Neural cell (in vitro differentiated cells): ENCODE measurements around the gene CNOT4.

Experiments used
- EZH2 ChIP-seq: fragments of 200-600, 300-800 bp; shearing (Covaris generic), sonication (generic); IDR thresholded peaks from 2 replicates; pipeline ENCODE4 v1.6.1; 2014; ENCODE audit warnings: antibody characterized with exemption, low read length, borderline replicate concordance, mild to moderate bottlenecking; ENCODE audit not compliant: insufficient read depth, poor library complexity, severe bottlenecking
- POLR2AphosphoS5 ChIP-seq: IDR thresholded peaks from 2 replicates; pipeline ENCODE4 v1.6.1; 2012
- RAD21 ChIP-seq: fragments of 450-650 bp; conservative IDR thresholded peaks from 2 replicates; pipeline ENCODE4 v1.6.1; 2014; ENCODE audit warnings: antibody characterized with exemption, mild to moderate bottlenecking, moderate library complexity
- TAF1 ChIP-seq: IDR thresholded peaks from 2 replicates; pipeline ENCODE4 v1.6.1; 2012; ENCODE audit warnings: low read depth
- TF ChIP-seq, protein P1 (sequence below): IDR thresholded peaks from 2 replicates; pipeline ENCODE4 v1.6.1; 2012; ENCODE audit warnings: borderline replicate concordance
- TF ChIP-seq, protein P2 (sequence below): fragments of 450-650 bp; IDR thresholded peaks from 2 replicates; pipeline ENCODE4 v1.5.1; 2014; ENCODE audit warnings: antibody characterized with exemption, mild to moderate bottlenecking, moderate library complexity; ENCODE audit not compliant: poor library complexity, severe bottlenecking

DNA sequence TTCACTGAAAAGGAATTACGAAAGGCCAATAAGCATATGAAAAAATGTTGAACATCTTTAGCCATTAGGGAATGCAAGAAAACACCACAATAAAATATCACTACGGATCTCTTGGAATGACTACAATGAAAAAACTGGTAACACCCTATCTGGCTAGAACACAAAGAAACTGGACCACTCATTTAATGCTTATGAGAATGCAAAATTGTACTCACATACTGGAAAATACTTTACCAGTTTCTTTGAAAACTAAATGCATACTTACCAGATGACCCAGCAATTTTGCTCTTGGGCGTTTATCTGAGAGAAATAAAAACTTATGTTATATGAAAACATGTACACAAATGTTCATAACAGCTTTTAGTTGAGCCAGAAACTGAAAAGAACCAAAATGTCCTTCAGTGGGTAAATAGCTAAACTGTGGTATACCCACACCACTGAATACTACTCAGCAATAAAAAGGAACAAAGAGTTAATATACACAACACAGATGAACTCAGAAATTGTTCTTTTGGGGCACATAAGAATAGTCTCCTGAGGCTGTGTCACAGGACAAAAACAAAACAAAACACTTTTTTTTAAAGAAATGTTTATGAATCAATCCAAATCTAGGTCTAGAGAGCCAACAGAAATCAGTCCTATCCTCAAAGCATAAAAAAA, 23.5 kb downstream of the CNOT4 start:
- TF ChIP-seq, protein P1, sequence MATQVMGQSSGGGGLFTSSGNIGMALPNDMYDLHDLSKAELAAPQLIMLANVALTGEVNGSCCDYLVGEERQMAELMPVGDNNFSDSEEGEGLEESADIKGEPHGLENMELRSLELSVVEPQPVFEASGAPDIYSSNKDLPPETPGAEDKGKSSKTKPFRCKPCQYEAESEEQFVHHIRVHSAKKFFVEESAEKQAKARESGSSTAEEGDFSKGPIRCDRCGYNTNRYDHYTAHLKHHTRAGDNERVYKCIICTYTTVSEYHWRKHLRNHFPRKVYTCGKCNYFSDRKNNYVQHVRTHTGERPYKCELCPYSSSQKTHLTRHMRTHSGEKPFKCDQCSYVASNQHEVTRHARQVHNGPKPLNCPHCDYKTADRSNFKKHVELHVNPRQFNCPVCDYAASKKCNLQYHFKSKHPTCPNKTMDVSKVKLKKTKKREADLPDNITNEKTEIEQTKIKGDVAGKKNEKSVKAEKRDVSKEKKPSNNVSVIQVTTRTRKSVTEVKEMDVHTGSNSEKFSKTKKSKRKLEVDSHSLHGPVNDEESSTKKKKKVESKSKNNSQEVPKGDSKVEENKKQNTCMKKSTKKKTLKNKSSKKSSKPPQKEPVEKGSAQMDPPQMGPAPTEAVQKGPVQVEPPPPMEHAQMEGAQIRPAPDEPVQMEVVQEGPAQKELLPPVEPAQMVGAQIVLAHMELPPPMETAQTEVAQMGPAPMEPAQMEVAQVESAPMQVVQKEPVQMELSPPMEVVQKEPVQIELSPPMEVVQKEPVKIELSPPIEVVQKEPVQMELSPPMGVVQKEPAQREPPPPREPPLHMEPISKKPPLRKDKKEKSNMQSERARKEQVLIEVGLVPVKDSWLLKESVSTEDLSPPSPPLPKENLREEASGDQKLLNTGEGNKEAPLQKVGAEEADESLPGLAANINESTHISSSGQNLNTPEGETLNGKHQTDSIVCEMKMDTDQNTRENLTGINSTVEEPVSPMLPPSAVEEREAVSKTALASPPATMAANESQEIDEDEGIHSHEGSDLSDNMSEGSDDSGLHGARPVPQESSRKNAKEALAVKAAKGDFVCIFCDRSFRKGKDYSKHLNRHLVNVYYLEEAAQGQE, result no peak
- TF ChIP-seq, protein P2, sequence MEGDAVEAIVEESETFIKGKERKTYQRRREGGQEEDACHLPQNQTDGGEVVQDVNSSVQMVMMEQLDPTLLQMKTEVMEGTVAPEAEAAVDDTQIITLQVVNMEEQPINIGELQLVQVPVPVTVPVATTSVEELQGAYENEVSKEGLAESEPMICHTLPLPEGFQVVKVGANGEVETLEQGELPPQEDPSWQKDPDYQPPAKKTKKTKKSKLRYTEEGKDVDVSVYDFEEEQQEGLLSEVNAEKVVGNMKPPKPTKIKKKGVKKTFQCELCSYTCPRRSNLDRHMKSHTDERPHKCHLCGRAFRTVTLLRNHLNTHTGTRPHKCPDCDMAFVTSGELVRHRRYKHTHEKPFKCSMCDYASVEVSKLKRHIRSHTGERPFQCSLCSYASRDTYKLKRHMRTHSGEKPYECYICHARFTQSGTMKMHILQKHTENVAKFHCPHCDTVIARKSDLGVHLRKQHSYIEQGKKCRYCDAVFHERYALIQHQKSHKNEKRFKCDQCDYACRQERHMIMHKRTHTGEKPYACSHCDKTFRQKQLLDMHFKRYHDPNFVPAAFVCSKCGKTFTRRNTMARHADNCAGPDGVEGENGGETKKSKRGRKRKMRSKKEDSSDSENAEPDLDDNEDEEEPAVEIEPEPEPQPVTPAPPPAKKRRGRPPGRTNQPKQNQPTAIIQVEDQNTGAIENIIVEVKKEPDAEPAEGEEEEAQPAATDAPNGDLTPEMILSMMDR, result no peak
- TF ChIP-seq EZH2, result no peak
- TF ChIP-seq POLR2AphosphoS5, result no peak
- no peak for TF ChIP-seq TAF1
- no peak for TF ChIP-seq RAD21
